Fibroblast of lung (primary cell): ENCODE data around the gene DHX57. TPM values are rescaled to one million over a fixed set of nuclear protein-coding genes. Genes with fewer than 3 reads are reported as not detected.

Source experiments
- DNase-seq, 2 donors: peaks; one replicate each; pipeline versions ENCODE4 v3.0.0 to v3.0.0-alpha.2; 2010; ENCODE audit warnings: low read depth in 2 of 2
- H2AFZ ChIP-seq: 2 replicates; pipeline ENCODE4 v1.5.1; 2012; ENCODE audit warnings: low read length, control low read depth, inconsistent platforms
- H3K27ac ChIP-seq: 2 replicates; pipeline ENCODE4 v1.5.1; 2011; ENCODE audit warnings: low read length, control low read depth; ENCODE audit not compliant: insufficient read depth
- H3K27me3 ChIP-seq: 2 replicates; pipeline ENCODE4 v1.5.1; 2011; ENCODE audit warnings: mild to moderate bottlenecking, low read length; ENCODE audit not compliant: control insufficient read depth, insufficient read depth
- H3K36me3 ChIP-seq: 2 replicates; pipeline ENCODE4 v1.5.1; 2011; ENCODE audit warnings: low read length; ENCODE audit not compliant: control insufficient read depth, insufficient read depth
- H3K4me1 ChIP-seq: 2 replicates; pipeline ENCODE4 v1.5.1; 2011; ENCODE audit warnings: low read length; ENCODE audit not compliant: control insufficient read depth, insufficient read depth; ENCODE audit errors: extremely low read depth
- H3K4me2 ChIP-seq: 2 replicates; pipeline ENCODE4 v1.5.1; 2011; ENCODE audit warnings: low read length, control low read depth; ENCODE audit not compliant: insufficient read depth; ENCODE audit errors: extremely low read depth
- H3K4me3 ChIP-seq, 4 experiments: fragments of 200-600 bp in 1 of 4; sonication (generic) in 1 of 4; replicated peaks in 1 of 4; 2 replicates each; pipeline ENCODE4 v1.5.1; 2011 to 2016; ENCODE audit warnings: low read length in 4 of 4, low read depth in 3 of 4, mild to moderate bottlenecking in 3 of 4, control low read depth in 2 of 4, inconsistent platforms in 1 of 4, mixed read lengths in 1 of 4; ENCODE audit not compliant: insufficient read depth in 1 of 4; ENCODE audit errors: control extremely low read depth in 1 of 4
- H3K79me2 ChIP-seq: 2 replicates; pipeline ENCODE4 v1.5.1; 2012; ENCODE audit warnings: mild to moderate bottlenecking, low read length, inconsistent platforms; ENCODE audit not compliant: control insufficient read depth, insufficient read depth
- H3K9ac ChIP-seq: 2 replicates; pipeline ENCODE4 v1.5.1; 2011; ENCODE audit warnings: mild to moderate bottlenecking, low read length, control low read depth; ENCODE audit not compliant: insufficient read depth
- H3K9me3 ChIP-seq: 2 replicates; pipeline ENCODE4 v1.5.1; 2012; ENCODE audit warnings: low read depth, low read length; ENCODE audit not compliant: control insufficient read depth, insufficient read depth
- H4K20me1 ChIP-seq: 2 replicates; pipeline ENCODE4 v1.5.1; 2011; ENCODE audit warnings: low read length; ENCODE audit not compliant: control insufficient read depth, insufficient read depth; ENCODE audit errors: extremely low read depth
- CTCF ChIP-seq, 2 donors: IDR thresholded peaks in 1 of 2; conservative IDR thresholded peaks in 1 of 2; 1 replicate in 1 of 2; 2 replicates in 1 of 2; pipeline ENCODE4 v1.5.1; 2011 to 2012; ENCODE audit warnings: low read length in 2 of 2, control low read depth in 1 of 2, inconsistent platforms in 1 of 2, low read depth in 1 of 2, mild to moderate bottlenecking in 1 of 2
- EZH2 ChIP-seq: IDR thresholded peaks from 2 replicates; pipeline ENCODE4 v1.5.1; 2012; ENCODE audit warnings: low read length, control low read depth, mild to moderate bottlenecking; ENCODE audit errors: missing control alignments
- polyA plus RNA-seq, 2 donors: library from polyadenylated mRNA; depleted of rRNA in 1 of 2; stranded (reverse) in 1 of 2; unstranded in 1 of 2; fragments of >200 nt; gene quantifications; 2 replicates each; pipeline ENCODE4 v1.2.1, GENCODE V29; 2011 to 2012; ENCODE audit warnings: missing spikeins in 1 of 2
- total RNA-seq: library from RNA; depleted of rRNA; stranded (reverse); fragments of >200 nt; gene quantifications from 2 replicates; pipeline ENCODE4 v1.2.1, GENCODE V29; 2014

DHX57 gene
- total and polyA plus RNA-seq, 2 donors (not counting 1 experiment from before 2014, with no cell fraction given) = 18.5 to 23.5 TPM

DNA sequence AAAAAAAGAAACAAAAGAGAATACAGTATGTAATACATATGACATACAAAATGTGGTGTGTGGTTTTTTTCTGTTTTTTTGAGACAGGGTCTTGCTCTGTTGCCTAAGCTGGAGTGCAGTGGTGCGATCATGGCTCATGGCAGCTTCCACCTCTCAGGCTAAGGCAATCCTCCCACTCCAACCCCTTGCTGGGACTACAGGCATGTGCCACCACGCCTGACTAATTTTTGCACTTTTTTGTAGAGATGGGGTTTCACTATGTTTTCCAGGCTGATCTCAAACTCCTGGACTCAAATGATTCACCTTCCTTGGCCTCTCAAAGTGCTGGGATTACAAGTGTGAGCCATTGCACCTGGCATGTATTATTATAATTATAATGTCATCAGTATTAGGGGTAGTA is 38.9 kb downstream of the DHX57 start:
- Histone ChIP-seq H3K4me2 (no peak overlapping the region), H3K36me3 (peaks cover 3% of the 10 kb centered on the region), H3K4me3 (no peak overlapping the region), H3K79me2 (no peaks in the 10 kb centered on the region), H2AFZ (no peak overlapping the region), H4K20me1 (no peaks in the 10 kb centered on the region), H3K27ac (no peak overlapping the region), H3K9me3 (no peaks in the 10 kb centered on the region), H3K27me3 (no peaks in the 10 kb centered on the region), H3K9ac (no peak overlapping the region), H3K4me1 (no peaks in the 10 kb centered on the region)
- DNase-seq = no peak
- no peak for TF ChIP-seq EZH2
- TF ChIP-seq CTCF (conservative IDR thresholded peaks at IDR 0.05 in 1 of 2, IDR thresholded peaks at IDR 0.05 in 1 of 2; ENCODE audit: low read depth in 1 of 2, low read length in 2 of 2) = no peak

DNA sequence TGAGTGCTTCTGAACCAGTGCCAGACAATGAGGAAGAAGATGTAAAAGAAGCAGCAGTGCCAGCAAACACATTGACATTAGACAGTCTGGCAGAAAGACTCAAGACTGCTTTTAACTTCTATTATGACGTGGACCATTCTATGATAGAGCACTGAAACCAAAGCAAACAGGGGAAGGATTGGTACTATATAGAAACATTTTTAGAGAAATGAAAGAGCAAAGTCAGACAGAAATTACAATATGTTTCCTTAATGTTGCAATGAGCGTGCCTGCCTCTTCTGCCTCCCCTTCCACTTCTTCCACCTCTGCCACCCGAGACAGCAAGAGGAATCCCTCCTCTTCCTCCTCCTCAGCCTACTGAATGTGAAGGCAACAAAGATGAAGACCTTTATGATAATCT is 39.7 kb downstream of the DHX57 start:
- no peak overlapping the region for H3K4me3 ChIP-seq
- DNase-seq = no peak
- H3K4me2 ChIP-seq = no peak overlapping the region
- no peak for TF ChIP-seq EZH2
- TF ChIP-seq CTCF (conservative IDR thresholded peaks at IDR 0.05 in 1 of 2, IDR thresholded peaks at IDR 0.05 in 1 of 2; ENCODE audit: low read depth in 1 of 2, low read length in 2 of 2) = no peak
- H3K36me3 ChIP-seq = peaks cover 3% of the 10 kb centered on the region
- H3K9me3 ChIP-seq = no peaks in the 10 kb centered on the region
- no peak overlapping the region for H3K9ac ChIP-seq
- H3K4me1 ChIP-seq = no peaks in the 10 kb centered on the region
- H3K27ac ChIP-seq = no peak overlapping the region
- no peaks in the 10 kb centered on the region for H3K79me2 ChIP-seq
- no peaks in the 10 kb centered on the region for H4K20me1 ChIP-seq
- H2AFZ ChIP-seq = no peak overlapping the region
- H3K27me3 ChIP-seq = no peaks in the 10 kb centered on the region

DNA sequence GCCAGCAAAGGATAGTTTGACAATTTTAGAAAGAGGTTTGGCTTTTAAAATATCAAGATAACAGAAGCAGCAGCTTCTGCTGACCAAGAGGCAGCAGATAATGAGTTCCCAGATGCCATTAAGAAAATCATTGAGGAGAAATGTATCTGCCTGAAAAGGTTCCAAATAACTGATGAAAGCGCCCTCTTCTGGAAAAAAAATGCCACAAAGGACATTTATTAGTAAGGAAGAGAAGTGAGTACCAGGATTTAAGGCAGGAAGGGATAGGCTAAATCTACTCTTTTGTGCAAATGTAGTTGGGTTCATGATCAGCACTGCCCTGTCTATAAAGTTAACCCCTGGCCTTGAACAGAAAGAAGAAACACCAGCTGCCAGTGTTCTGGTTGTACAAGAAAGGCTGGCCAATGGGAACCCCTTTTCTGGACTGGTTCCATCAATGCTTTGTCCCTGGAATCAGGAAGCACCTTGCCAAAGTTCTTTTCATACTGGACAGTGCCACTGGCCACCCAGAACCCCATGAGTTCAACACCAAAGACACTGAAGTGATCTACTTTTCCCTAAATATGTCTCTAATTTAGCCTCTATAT is 40.6 kb downstream of the DHX57 start:
- H3K27me3 ChIP-seq = no peaks in the 10 kb centered on the region
- H3K9me3 ChIP-seq = no peaks in the 10 kb centered on the region
- H4K20me1 ChIP-seq = no peaks in the 10 kb centered on the region
- H3K9ac ChIP-seq = no peak overlapping the region
- peak; percentile 15 to 39 for DNase-seq
- no peak overlapping the region for H3K4me2 ChIP-seq
- TF ChIP-seq EZH2 (no peak), CTCF (conservative IDR thresholded peaks at IDR 0.05 in 1 of 2, IDR thresholded peaks at IDR 0.05 in 1 of 2; ENCODE audit: low read depth in 1 of 2, low read length in 2 of 2) (peak; percentile 21 to 43)
- H3K36me3 ChIP-seq = peaks cover 3% of the 10 kb centered on the region
- no peak overlapping the region for H3K27ac ChIP-seq
- no peak overlapping the region for H3K4me3 ChIP-seq
- H3K4me1 ChIP-seq = no peaks in the 10 kb centered on the region
- H2AFZ ChIP-seq = no peak overlapping the region
- no peaks in the 10 kb centered on the region for H3K79me2 ChIP-seq
